Retinal pigment epithelial cell (primary cell): ENCODE results near the gene BATF3.

Source experiments
- DNase-seq: peaks from one replicate; pipeline ENCODE4 v3.0.0-alpha.2; 2010; ENCODE audit warnings: low read depth
- H3K4me3 ChIP-seq: 2 replicates; pipeline ENCODE4 v1.5.1; 2011; ENCODE audit warnings: mild to moderate bottlenecking, low read length, control low read depth, moderate library complexity
- TF ChIP-seq, protein P1 (sequence below): conservative IDR thresholded peaks from 2 replicates; pipeline ENCODE4 v1.5.1; 2011; ENCODE audit warnings: low read depth, low read length, control low read depth, inconsistent platforms

Gene BATF3

GRCh38 chr1:212696721-212697331 lies 2.8 kb downstream of the BATF3 start:
- TF ChIP-seq, protein P1, sequence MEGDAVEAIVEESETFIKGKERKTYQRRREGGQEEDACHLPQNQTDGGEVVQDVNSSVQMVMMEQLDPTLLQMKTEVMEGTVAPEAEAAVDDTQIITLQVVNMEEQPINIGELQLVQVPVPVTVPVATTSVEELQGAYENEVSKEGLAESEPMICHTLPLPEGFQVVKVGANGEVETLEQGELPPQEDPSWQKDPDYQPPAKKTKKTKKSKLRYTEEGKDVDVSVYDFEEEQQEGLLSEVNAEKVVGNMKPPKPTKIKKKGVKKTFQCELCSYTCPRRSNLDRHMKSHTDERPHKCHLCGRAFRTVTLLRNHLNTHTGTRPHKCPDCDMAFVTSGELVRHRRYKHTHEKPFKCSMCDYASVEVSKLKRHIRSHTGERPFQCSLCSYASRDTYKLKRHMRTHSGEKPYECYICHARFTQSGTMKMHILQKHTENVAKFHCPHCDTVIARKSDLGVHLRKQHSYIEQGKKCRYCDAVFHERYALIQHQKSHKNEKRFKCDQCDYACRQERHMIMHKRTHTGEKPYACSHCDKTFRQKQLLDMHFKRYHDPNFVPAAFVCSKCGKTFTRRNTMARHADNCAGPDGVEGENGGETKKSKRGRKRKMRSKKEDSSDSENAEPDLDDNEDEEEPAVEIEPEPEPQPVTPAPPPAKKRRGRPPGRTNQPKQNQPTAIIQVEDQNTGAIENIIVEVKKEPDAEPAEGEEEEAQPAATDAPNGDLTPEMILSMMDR, result no peak
- H3K4me3 ChIP-seq, result no peak overlapping the region
- no peak for DNase-seq

DNA sequence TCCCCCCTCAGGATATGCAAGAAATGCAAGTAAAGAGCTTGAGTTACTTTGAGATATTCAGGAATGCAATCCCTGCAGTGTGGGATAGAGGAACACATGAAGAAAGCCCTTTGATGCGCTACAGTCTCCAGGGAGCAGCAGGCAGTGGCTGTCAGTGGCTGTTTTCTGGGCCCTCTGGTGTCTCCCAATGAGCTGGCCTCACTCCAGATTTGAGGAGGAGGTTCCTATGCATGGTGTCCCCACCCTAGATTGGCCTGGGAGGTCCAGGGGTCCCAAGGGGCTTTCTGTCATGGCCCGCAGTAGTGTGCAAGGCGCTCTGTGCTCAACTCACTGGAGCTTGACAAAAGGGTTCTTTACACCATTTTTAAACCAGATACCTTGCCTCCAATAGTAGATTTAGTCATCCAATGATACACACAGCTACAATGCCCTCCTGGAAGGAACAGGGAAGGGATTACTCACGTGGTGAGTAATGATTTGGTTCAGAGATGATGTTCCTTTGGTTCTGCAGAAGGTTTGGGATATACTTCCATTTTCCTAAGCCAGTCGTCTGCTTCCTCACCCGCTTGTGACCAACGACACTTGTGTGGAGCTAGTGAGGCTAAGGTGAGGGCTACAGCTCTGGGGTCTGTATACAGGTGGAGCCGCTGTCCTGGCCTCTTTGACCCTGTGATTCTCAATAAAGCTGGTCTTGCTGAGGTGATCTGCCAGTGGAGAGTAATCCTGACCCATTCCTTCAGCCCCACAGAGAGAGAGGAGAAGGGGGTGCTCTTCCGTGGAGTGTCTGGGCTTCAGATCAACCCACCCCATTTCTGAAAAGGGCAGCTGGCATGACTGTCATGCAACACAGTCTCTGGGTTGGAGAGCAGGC lies 6.6 kb downstream of the BATF3 start:
- TF ChIP-seq, protein P1, result no peak
- no peak overlapping the region for H3K4me3 ChIP-seq
- no peak for DNase-seq

GRCh38 chr1:212691561-212692071 lies 8.0 kb downstream of the BATF3 start:
- DNase-seq, result no peak
- TF ChIP-seq, protein P1, result no peak
- no peak overlapping the region for H3K4me3 ChIP-seq

DNA sequence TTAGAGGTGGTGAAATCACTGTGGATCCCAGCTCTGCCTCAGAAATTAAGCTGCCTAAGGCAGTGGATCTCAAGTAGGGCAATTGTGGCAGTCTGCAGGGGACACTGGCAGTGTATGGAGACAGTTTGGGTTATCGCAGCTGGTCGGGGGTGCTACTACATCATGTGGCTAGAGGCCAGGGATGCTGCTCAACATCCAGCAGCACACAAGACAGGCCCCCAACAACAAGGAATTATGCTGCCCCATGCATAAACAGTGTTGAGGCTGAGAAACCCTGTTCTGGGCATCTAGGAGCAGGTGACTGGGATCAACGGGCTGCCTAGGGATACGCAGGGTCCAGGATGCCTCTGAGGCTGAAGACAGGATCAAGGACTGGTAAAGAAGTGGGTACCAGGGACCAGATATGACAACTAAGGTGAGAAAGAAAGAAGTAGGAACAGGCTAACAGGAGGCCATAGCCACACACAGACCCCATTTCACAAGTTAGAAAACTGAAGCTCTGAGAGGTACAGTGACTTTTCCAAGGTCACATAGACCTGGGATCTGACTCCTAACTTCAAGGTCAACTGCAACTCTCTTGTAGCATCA lies 8.7 kb downstream of the BATF3 start:
- TF ChIP-seq, protein P1, result no peak
- H3K4me3 ChIP-seq, result no peak overlapping the region
- DNase-seq, result no peak

DNA sequence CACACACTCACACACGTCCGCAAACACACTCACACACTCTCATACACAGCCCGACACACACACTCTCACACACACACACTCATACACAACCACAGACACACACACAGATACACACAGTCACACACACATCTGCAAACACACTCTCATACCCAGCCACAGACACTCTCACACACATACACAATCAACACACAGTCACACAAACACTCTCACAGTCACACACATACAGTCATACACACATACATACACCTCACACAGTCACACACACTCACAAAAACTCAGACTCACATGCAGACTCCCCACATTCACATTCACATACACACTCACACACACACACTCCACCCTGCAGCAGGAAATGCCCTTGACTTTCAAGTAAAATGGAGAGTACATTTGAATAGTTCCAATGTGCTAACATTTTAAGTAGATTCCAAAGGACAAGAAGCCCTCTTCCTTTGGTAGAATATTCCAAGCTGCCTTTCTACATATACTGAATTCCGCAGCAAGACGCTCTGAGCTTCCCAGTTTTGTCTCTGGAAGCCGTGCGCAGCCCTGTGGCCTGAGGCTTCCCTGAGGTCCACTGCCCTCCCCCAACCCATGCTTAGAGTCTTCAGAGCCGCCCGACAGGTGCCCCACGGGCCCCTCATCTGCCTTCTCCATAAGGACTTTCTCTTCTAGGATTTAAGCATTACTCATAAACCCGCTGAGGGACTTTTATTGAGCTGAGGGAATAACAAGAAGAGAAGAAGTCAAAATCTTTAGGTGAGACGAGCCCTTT lies 9.7 kb downstream of the BATF3 start:
- DNase-seq, result no peak
- TF ChIP-seq, protein P1, result no peak
- no peak overlapping the region for H3K4me3 ChIP-seq

DNA sequence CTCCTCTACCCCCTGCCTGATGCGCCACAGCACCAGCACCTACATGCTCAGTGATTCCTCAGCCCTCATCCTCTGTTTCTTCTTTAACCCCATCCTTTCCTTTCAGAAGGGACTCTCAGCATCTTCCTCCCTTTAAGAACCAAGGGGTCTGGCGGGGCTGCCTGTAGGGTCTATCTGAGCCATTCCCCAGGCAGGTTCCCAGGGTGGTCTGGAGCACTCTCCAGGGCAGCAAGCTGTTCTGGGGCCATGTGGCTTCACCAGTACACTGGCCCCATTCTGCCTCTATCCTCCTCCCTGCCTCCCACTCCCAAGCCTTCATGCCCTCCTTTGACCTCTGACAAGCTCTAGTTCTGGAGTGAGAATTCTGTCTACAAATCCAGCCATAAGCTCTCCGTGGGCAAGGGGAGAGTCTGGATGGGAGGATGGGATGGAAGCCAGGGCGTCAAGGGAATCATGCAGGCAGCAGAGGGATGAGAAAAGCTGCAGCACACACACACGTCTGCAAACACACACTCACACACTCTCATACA lies 10.4 kb downstream of the BATF3 start:
- TF ChIP-seq, protein P1, result no peak
- DNase-seq, result no peak
- no peak overlapping the region for H3K4me3 ChIP-seq
